Measurements from ENCODE around the gene HIVEP2.

HIVEP2 gene

GRCh38 chr6:142737368-142738034, 207.5 kb downstream of the HIVEP2 start:
- H3K4me3 ChIP-seq (ENCODE audit: control insufficient read depth, low read depth, low read length): no peak overlapping the region
- no peak for TF ChIP-seq CTCF (IDR thresholded peaks at IDR 0.05; ENCODE audit: control insufficient read depth, insufficient read depth, low read depth, low read length, missing control alignments)
- DNase-seq (ENCODE audit: low read depth): no peak

- no peak for DNase-seq (ENCODE audit: low read depth)
- no peak for TF ChIP-seq CTCF (IDR thresholded peaks at IDR 0.05; ENCODE audit: control insufficient read depth, insufficient read depth, low read depth, low read length, missing control alignments)
- H3K4me3 ChIP-seq (ENCODE audit: control insufficient read depth, low read depth, low read length): no peak overlapping the region
Observed at GRCh38 chr6:142735204-142735603, 209.8 kb downstream of the HIVEP2 start.

DNA sequence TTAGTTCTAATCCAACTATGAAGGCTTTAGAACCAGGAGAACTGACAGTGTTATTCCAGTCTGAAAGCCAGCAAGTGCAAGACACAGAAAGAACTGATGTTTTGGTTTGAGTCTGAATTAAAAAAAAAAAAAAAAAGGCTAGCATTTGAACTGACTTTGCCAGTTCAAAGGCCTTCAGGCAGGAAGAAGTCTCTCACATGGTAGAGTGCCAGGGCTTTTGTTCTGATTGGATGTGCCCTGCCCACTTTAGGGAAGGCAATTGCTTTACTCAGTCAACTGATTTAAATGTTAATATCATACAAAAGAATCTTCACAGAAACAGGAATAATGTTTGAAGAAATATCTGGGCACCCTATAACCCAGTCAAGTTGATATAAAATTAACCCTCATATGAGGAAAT, 212.2 kb downstream of the HIVEP2 start:
- no peak for TF ChIP-seq CTCF (IDR thresholded peaks at IDR 0.05; ENCODE audit: control insufficient read depth, insufficient read depth, low read depth, low read length, missing control alignments)
- no peak for DNase-seq (ENCODE audit: low read depth)
- no peak overlapping the region for H3K4me3 ChIP-seq (ENCODE audit: control insufficient read depth, low read depth, low read length)

DNA sequence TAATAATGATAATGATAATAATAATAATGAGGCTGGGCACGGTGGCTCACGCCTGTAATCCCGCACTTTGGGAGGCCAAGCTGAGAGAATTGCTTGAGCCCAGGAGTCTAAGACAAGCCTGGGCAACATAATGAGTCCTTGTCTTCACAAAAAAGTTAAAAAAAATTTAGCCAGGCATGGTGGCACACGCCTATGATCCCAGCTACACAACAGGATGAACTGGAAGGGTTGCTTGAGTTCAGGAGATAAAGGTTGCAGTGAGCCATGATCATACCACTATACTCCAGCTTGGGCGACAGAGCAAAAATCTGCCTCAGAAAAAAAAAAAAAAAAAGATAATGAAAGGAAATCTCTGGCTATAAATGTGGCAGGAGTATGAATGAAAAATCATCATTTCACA, 213.4 kb downstream of the HIVEP2 start:
- TF ChIP-seq CTCF (IDR thresholded peaks at IDR 0.05; ENCODE audit: control insufficient read depth, insufficient read depth, low read depth, low read length, missing control alignments): no peak
- H3K4me3 ChIP-seq (ENCODE audit: control insufficient read depth, low read depth, low read length): no peak overlapping the region
- DNase-seq (ENCODE audit: low read depth): no peak

GRCh38 chr6:142729618-142730017, 215.4 kb downstream of the HIVEP2 start:
- no peak overlapping the region for H3K4me3 ChIP-seq (ENCODE audit: control insufficient read depth, low read depth, low read length)
- DNase-seq (ENCODE audit: low read depth): no peak
- TF ChIP-seq CTCF (IDR thresholded peaks at IDR 0.05; ENCODE audit: control insufficient read depth, insufficient read depth, low read depth, low read length, missing control alignments): no peak

DNA sequence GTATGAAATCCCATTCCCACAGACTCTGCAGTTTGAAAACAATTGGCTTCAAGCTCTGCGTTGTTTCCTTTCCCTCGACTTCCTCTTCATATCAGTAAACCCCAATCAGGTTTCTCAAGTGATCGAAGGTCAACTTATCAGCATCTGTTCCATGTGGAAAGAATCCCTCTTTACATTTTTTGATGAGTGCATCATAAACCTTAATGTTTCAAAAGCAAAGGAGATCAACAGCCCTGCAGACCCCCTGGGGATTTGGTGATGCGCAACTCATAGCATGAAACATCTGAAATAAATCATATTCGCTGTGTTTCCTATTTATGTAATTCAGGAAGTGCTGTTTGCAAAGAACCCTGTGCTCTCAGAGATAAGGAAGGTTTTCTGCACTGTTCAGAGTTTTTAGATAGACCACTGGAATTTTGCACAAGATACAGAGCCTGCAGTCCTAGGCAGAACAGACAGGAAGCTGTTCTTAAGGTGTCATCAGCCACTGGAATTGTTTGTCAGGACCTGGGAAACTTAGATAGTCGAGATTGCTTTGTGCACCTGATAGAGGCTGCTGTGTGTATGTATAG, 216.0 kb downstream of the HIVEP2 start:
- no peak overlapping the region for H3K4me3 ChIP-seq (ENCODE audit: control insufficient read depth, low read depth, low read length)
- no peak for TF ChIP-seq CTCF (IDR thresholded peaks at IDR 0.05; ENCODE audit: control insufficient read depth, insufficient read depth, low read depth, low read length, missing control alignments)
- peak; percentile 46 for DNase-seq (ENCODE audit: low read depth)

Data from AG09309 (cell line).